Metanephros (tissue), 1 donor: ENCODE results near the gene RNF121. TPM values are rescaled to one million over a fixed set of nuclear protein-coding genes. Genes with fewer than 3 reads are reported as not detected.

ENCODE experiments used
- total RNA-seq: library from RNA; depleted of rRNA; stranded (reverse); fragments of >200 nt; gene quantifications from one replicate; pipeline ENCODE4 v1.2.3, GENCODE V29; 2014

Gene RNF121
- 33.5 TPM for total RNA-seq

DNA sequence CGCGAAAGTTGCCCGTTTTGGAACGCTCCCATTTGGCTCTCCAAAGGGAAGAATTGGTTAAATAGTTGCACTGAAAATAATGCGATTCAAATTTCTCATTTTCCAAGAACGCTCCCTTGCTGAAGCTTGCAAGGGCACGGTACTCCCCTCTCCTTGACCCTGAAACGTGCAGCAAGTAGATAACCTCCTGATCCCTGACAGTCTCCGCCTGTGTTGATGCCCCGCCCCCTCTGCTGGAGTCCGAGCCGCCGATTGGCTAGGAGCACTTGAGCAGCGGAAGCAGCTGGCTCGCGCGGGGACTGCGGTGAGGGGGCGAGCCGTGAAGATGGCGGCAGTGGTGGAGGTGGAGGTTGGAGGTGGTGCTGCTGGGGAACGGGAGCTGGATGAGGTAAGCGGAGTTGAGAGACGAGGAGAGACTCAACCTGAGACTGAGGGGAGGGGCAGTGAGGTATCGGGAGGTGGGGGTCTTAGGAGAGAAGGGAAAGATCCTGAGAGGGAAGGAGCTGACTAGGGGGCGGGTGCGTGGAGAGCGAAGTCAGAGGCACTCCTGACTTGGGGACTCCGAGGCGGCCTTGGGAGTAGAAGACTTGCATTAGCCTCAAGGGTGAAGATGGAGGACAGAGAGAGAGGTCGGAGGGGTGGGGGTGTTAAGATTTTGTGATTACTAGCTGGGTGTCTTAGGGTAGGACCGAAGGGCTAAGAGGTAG, at the start of gene RNF121:
TSS of gene RNF121 (plus strand) at position 310 of the 707 bp plus-strand sequence. CDS start at position 326, 16 bp downstream.

DNA sequence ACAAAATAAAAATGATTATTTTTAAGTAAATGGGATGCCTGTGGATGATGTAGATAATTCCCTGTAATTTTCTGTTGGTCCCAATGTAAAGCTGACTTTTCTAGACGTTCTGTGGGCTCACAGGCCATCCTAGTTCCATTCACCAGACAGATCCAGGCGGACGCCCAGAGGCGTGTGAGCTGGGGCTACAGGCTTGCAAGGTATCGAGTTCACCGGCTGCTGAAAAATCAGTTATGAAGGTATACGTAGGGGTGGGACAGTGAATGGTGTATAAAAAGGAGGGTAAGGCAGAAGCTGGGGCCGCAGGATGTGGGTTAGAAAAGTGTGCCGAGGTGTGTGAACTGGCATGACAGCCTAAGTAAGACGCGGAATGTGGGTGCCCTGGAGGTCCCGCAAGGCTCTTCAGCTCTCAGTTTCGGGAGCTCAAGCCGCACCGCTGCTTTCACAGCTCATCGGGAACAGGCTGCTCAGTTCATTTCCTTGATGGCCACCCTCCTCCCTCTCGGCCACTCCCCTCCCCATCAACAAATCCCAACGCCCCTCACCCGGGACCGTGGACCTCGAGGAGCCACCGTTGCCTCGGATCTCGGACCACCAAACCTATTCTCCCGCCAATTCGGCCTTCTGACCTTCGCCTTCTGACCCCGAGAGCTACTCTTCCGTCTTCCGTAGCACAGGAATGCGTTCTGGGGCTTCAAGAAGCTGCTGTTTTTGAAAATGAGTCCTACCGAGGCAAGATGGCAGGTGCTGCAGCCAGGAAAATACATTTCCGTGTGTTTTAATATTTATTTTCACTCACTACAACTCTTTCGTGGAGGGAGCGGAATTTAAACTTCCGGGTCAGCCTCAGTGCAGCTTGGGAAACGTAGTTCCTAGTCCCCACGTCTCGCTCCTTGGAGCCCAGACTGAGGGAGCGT, 768 bp upstream of the RNF121 start, which contains the start of gene XNDC1N:
TSS of gene XNDC1N (minus strand) at position 775 of the 917 bp plus-strand sequence. CDS start 5,241 bp downstream, outside the sequence.

DNA sequence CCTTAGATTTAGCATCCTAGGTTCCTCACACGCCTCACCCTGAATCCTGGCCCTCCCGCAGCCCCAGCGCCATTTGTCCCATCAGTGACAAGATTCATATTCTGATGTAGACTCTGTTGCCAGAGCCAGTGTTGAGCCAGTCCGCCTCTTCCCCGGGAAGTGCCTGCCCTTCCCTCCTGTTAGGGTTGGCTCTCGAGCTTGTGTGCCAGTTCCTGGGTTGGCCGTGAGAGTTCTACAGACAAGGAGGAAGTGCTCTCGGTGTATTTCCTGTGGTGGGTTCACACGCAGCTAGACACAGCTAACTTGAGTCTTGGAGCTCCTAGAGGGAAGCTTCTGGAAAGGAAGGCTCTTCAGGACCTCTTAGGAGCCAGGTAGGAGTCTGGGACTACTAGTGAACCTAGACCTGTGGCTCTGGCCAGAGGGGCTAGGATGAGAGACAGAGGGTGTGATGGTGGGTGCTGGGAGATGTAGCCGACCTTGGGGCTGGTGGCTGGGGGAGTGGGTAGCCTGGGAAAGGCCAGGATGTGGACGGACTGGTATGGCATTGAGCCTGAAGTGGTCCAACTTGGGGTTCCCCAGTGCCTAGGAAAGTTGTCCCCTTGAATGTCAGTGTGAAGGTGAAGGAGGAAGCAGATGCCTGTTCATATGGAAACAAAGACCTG, 69.9 kb downstream of the RNF121 start, which contains the start of gene IL18BP:
TSS of gene IL18BP (plus strand) at position 261 of the 662 bp plus-strand sequence. CDS start 1,076 bp downstream, outside the sequence.

Other genes with a start within 250 kb of the RNF121 start
- gene DEFB108B, start 95.8 kb upstream of the RNF121 start, total RNA-seq = not detected
- gene DEFB131B, start 50.6 kb upstream of the RNF121 start, total RNA-seq = not detected
- 14.9 TPM for gene XNDC1N, start 452 bp upstream of the RNF121 start, total RNA-seq
- 4.9 TPM for gene IL18BP, start 69.9 kb downstream of the RNF121 start, total RNA-seq
- gene NUMA1, start 151.5 kb downstream of the RNF121 start, total RNA-seq = 313 TPM
- 11.5 TPM for gene LRRC51, start 151.8 kb downstream of the RNF121 start, total RNA-seq
- 85.5 TPM for gene LAMTOR1, start 174.3 kb downstream of the RNF121 start, total RNA-seq
- not detected for gene TOMT, start 176.9 kb downstream of the RNF121 start, total RNA-seq
- gene ANAPC15, start 183.6 kb downstream of the RNF121 start, total RNA-seq = 11.7 TPM
- gene FOLR3, start 206.7 kb downstream of the RNF121 start, total RNA-seq = 2.3 TPM